Activated effector memory CD4-positive, alpha-beta T cell treated with Interleukin-2 at 50 U/mL for 16 hours (primary cell): Measurements from ENCODE around the gene PAQR5.
"Not testable (repeated sequence)": the region's sequence is repeated elsewhere in the genome, so short reads cannot be mapped to it uniquely, and the experiment has no call there.

Experiments used
- DNase-seq: peaks from one replicate; pipeline ENCODE4 v3.0.0-alpha.2; 2020

PAQR5 gene

DNA sequence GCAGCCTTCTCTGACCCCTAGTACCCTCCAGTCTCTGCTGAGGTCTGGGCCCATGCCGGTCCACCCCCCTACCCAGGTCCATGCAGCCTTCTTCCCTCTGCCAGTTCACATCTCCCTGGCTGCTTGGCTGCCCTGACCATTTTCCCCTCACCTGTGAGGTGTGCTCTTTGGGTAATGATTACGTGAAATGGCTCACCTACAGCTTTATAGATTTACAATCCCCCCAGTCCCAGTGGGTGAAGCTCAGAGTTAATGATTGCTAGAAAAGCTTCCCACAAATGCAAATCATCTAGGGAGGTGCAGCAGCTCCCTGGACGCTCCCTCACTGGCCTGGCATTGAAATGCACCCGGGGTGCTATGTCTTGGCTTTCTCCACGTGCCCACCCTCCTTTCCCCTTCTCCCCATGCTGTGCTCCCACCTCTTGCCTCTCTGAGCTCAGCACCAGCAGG, 18.7 kb downstream of the PAQR5 start:
- no peak for DNase-seq

DNA sequence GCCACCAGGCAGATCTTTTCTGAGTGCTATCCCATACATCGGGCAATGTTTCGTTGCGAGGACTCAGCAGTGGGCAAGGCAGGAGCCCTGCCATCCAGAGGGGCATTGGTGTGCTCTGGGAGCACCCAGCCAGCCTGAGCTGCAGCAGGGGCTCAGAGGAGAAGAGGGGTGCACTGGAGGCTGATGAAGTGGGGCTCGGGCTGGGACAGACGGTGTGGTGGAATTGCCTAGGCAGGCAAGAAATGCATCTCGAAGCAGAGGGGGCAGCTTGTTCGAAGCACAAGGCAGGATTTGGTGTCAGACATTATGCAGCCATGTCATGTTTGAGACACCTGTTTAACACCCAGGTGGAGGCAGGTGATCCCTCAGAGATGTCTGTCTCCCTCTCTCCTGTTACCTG, 19.3 kb downstream of the PAQR5 start:
- no peak for DNase-seq

DNA sequence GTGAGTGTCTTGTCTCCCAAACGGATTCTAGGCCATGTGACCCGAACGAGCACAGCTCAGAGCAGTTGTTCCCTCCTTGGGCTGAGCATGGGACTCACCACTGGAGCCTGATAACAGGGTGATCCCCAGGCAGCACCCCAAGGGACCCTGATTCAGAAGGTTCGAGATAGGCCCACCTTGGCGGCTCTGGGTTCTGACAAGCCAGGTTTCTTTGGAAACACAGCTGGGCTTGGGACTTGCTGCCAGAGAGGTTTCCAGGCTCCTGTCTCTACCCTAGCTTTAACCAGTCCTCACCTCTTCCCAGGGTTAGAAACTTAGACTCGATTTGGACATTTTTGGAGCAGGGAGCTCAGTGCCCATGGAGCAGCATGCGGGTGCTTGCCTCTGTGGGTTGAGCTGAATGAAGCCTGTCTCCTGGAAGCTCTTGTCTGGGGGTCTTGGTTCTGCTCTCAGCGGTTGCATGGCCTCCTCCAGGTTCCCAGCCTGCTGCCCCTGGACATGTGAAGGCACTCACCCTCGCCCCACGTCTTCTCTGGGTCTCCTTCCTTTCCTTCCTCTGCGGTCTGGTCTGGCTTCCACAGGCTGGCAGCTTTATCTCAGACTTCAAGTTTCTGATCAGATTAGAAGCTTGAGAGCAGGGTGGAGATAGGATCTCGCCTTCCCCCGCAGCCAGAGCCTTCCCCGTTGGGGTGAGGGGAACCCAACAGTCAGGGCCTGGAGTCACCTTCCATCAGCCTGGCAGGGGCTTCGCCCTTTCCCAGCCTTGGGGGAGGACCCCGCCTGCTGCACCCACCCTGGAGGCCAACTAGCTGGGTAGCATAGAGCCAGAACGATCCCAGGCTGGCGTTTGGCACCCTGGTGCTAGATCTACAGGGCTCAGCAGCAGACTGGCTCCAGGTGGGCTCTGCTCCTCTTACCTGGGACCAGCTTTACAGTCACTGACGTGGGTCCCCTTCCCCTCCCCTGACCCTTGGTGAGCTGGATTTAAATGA, 21.0 kb downstream of the PAQR5 start:
- DNase-seq, result no peak

DNA sequence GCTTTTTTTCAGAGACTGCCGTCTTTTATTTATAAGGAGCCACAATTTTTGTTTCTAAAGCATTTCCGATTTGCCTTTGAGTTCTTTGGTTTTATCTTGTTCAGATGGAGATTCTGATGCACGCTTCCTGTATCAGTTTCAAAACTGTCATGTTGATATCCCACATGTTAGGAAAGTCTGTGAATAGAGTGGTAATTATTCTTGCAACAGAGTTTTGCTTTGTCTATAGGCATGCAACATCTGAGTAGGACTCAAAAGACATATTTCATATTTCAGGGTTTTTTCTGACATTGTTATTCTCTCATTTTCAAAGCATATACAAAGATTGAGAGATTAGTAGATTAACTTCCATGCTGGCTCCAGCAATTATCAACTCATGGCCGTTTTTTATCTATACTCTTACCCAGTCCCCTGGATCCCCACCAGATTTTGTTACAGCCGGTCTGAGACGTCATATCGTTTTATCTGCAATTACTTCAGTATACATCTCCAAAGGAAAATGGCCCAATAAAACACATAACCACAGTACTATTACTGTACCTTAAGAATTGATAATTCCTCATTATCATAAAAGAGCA, 22.4 kb downstream of the PAQR5 start:
- DNase-seq, result no peak

DNA sequence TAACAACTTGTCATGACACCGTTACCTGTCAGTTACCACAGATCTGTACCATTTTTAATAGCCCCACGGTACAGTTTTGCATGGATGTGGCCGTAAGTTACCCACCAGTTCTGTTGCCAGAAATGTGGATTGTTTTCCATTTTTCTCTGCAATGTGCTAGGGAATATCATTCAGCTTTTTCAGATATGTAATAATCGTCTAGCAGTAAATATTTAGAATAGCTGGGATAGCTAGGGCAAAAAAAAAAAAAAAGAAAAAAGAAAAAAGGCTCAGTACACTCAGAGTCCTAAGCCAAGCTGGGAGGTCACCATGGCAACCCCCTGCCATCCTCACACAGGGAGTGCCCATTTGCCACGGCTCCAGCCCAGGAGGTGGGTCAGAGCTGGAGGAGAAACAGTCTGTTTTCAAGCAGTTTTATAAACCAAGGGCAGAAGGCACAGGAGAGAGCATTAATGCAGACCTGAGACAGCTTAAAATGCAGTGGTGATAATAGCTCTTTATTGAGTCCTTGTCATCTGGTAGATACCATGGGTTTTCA, 25.2 kb downstream of the PAQR5 start:
- no peak for DNase-seq

DNA sequence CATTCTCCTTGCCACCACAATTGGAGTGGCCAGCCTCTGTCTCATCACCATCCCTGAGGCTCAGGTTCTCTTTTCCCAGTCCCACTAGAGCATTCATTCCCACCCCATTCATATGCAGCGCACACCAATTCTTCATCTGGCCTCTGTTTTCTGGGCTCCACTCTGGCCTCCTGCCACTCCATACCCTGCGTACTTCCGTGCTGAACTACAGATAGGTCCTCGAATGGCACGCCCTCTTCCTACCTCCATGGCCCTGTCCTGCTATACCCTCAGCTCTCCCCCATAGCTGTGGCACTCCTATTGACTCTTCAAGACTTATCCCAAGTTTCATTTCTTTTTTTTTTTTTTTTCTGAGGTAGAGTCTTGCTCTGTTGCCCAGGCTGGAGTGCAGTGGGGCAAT, 25.9 kb downstream of the PAQR5 start:
- DNase-seq, result no peak

DNA sequence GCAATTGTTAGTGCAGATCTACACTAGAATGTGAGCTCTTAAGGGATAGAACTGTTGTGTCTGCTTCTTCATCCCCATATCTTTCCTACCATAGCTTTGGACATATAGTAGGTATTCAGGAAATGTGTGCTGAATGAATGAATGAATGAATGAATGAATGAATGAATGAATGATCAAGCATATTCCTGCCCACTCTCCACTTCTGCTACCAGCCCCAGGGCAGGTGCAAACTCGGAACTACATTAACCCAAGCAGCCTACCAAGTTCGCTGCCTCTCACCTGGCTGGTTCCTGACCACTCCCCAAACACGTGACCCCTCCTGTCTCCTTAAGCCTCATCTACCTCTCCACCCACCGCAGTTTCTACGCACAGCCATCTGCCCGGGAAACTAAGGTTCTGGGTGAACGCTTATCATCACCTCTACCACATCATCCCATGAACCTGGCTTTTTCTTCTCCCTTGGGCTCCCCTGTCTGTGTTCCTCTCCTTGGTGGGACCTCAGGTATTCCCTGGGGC, 26.8 kb downstream of the PAQR5 start:
- DNase-seq, result no peak

DNA sequence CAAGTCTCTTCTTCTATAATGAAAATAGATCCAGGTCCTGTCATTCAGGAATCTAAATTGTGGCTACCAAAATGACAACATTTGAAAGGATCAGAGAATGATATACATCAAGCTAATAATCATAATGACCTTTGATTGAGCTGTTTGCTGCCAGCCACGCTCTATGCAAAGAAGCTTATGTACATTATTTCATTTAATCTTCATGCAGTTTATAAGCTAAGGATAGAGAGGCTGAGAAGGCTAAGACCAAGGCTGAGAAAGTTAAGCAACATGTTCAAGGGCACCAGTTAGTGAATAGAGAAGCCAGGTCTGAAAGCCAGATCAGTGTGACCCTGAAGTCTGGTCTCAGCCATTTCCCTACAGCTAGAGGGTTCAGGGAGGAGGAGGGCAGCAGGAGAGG, 29.4 kb downstream of the PAQR5 start:
- no peak for DNase-seq

DNA sequence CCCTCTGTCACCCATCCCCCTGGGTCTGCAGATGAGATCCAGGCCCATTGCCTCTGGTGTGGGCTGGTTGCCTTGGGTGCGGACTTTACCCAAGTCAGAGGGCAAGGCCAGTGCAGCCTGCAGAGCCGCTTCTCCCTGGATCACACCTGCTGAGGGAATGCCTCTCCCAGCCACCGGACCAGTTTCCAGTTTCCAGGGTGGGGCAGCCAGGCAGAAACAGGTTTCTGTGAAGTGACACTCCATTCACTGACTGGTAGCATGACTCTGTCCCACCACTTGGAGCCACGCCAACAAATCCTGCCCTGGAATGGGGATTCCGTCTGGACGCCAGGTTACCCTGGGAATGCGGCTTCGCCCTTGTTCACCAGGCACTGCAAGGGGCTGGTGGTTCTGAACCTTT, 30.0 kb downstream of the PAQR5 start:
- no peak for DNase-seq

DNA sequence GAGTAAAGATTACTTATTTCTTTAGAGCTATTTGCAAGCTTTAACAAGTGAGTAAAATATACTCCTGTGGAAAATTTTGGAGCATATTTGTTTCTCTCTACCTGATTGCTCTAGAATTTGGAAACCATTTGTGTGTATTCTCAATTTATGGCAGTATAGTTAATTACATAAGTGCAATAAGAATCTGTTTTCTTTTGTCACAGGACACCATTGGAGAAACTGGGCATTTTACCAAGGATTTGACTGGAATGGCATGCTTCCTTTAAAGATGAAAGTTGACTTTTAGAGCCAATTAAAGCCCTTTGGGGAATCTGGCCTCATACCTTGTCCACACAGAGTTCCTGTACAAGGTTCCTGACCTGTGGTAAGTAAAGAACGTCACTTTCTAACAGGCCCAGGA, 38.4 kb downstream of the PAQR5 start:
- no peak for DNase-seq

DNA sequence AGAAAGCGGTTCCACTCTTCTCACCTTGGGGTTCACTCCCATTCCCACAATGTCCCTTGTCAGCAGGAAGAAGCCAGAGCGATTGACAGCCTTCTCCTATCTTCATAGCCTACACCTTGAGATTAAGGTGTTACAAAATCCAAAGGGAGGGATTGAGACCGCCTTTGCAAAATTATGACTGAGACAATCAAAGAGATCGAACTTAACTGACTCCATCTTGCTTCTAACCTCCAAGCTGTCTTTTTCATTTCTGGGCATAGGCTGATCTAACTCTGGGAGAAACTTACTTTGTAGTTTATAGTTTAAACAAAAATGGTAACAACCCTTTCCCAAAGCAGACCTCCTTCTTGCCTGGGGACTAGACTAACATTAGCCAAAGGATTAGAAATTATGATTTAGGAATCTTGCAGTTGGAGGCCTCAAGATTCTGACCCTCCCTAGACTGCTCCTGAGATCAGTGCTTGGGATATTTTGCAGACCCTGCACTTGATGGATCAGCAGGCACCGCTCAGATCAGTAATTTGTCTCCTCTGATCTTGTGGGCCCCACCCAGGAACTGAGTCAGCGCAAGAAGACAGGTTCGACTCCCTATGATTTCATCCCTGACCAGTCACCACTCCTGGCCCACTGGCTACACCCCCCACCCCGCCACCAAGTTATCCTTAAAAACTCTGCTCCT, 40.0 kb downstream of the PAQR5 start:
- DNase-seq, result no peak

DNA sequence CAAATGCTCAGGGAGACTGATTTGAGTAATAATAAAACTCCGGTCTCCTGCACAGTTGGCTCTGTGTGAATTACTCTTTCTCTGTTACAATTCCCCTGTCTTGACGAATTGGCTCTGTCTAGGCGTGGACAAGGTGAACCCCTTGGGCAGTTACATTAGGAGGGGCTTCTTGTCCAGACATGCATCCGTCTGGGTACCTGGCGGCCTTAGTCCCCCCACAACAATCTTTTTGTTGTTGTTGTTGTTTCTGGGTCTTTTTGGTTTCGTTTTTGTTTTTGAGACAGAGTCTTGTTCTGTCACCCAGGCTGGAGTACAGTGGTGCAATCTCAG, 40.5 kb downstream of the PAQR5 start:
- DNase-seq, result not testable (repeated sequence)

DNA sequence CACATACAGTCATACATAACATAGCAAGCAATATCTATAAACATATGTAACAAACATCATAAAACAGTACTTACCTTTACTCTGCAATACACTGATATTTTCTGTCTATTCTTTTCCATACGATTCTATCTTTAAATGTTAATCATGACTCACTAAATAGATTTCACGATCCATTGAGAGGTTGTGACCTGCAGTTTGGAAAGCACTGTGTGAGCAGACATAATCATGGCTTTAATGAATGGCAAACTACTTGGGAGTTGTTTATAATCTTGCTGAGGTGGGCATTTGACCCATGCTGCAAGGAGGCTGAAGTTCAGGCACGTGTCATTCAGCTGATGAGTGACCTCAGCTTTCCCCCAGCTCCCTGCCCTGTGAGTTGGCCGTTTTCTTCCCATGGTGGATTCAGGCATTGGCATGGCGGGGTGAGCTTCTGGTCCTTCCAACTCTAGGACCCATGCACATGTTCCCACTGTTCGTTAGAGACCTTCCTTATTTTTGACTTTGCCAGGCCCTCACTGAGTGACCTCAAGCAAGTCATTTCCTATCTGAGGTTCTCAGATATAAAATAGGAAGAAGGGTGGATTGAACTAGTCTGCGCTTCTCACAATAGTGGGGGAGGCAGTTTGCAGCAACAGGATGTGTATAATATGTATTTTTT, 41.7 kb downstream of the PAQR5 start:
- DNase-seq, result no peak

DNA sequence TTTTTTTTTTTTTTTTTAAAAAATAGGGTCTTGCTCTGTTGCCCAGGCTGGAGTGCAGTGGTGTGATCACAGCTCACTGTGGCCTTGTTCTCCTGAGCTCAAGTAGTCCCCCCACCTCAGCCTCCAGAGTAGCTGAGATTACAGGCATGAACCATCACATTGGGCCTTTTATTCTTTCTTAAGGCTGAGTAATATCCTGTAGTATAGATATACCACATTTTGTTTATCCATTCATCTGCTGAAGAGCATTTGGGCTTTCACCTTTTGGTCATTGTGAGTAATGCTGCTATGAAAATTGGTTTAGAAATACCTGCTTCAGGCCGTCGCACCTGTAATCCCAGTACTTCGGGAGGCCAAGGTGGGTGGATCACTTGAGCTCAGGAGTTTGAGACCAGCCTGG, 42.6 kb downstream of the PAQR5 start:
- no peak for DNase-seq

DNA sequence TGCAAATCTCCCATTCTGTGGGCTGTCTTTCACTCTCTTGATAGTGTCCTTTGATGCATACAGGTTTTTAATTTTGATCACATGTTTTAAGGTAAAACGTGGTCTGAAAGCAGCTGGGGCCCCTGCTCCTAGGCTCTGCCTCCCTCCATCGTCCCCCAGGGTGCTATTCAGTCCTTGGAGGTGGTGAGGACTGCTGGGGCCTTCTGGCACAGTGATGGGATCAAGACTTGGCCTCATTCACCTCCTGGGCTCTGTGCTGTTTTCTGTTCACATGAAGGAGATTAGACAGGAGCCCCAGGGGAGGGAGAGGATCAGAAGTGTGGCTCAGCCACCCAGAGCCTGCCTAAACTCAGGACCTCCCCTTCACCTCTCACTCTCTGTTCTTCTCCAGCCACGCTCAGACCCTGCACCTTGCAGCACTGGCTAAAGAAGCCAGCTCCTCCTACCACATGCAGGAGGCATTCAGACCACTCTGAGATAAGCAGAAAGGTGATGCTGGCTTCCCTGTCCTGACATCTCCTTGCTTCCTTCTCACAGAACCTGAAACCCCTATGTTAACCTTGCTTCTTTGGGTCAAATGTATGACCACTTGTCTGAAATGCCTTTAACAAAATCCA, 43.9 kb downstream of the PAQR5 start:
- no peak for DNase-seq

DNA sequence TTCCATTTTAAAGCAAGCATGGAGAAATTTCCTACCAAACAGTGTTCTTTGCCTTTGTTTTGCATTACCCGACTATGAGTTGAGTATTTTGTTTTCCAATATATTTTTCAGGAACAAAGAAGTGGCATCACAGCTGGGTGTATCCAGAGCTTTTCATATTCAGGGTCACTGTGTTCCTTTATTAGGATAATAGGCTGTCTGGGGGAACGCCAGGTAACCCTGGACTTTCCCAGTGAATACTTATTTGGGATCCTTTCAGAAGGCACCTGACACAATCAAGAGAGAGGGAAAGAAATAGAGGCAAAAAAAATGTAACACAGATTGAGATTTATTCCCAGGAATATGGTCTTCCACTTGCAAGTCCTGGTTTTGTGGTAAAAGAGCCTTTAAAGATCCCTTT, 44.4 kb downstream of the PAQR5 start:
- DNase-seq, result no peak

DNA sequence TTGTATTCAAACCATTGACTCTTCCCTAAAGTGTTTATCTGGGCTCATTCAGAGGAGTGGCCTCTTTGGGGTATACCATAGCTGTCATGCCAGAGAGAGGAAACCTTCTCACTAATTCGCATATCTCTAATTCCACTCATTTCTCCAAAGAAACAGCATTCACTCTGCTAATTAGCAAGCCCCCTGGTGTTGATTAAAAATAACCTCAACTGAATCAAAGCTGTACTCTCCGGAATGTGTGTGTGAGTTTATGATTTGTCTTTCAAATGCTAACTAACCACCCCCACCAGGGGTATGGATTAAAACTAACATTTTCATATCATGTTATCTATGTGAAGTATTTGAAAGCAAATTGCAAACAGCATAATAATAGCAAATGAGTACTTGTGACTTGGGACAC, 45.5 kb downstream of the PAQR5 start:
- DNase-seq, result no peak

DNA sequence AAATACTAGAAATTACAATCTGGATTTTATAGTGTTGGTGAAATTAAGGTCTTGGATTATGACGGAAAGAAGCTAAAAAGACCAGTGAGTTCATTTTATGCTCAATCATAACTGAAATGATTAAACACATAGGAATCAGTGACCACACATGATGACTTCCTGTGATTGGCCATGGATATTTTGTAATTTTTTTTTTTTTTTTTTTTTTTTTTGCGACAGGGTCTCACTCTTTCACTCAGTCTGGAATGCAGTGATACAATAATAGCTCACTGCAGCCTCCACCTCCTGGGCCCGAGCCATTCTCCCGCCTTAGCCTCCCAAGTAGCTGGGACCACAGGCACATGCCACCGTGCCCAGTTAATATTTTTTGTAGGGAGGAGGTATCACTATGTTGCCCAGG, 47.4 kb downstream of the PAQR5 start:
- DNase-seq, result no peak

DNA sequence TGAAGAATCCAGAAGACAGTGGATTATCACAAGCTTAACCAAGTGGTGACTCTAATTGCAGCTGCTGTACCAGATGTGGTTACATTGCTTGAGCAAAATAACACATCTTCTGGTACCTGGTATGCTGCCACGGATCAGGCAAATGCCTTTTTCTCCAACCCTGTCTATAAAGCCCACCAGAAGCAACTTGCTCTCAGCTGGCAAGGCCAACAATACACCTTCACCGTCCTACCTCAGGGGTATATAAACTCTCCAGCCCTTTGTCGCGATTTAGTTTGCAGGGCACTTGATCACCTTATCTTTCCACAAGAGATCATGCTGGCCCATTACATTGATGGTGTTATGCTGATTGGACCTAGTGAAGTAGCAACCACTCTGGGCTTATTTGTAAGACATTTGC, 52.6 kb downstream of the PAQR5 start:
- DNase-seq, result no peak

DNA sequence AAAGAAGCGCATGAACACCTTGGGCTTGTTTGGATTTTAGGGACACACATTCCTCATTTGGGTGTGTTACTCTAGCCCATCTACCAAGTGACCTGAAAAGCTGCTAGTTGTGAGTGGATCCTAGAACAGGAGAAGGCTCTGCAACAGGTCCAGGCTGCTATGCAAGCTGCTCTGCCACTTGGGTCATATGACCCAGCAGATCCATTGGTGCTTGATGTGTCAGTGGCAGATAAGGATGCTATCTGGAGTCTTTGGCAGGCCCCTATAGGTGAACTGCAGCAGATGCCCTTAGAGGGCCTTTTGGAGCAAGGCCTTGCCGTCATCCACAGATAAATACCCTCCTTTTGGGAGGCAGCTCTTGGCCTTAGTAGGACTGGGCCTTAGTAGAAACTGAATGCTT, 53.2 kb downstream of the PAQR5 start:
- no peak for DNase-seq

DNA sequence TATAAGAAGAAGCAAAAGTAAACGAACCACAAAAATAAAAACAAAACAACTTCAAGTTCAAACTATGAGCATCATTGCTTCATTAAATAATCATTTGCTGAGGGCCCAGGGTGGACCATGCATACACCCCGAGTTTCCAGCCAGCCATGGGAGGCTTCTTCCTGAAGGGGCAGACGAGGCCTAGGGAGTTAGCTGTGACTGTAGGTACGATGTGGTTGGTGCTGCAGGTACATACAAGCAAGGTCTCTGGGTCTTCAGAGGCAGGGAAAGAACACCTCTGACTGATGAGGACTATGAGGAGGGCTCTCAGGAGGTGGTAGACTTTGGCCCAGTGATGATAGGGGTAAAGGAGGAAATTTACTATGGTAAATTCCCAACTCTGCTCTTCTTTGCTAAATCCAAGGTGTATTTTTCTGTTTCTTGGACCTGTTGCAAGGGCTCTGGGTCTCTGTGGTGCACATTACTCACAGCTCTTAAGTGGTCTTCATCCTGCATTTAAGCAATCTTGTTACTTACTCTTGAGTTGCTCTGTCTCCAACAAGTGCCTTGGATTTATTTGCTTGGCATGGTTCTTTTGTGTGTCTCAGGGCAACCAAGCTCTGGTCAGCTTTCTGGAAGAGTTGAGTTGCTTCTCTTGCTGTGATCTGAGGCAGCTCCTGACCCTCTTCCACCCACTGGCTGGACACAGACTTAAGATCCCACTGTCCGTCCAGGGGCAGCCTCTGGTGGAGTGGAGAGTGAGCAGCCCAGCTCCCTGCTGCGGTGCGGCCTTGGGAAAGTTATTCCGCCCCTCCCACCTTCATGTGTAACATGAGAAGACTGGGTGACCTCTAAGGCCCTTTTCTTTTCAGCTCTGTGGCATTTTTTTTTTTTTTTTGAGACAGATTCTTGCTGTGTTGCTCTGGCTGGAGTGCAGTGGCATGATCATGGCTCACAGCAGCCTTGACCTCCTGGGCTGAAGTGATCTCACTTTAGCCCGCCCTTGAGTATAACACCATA, 59.4 kb downstream of the PAQR5 start:
- no peak for DNase-seq
